Panc1 (cell line): Measurements from ENCODE around the gene SMURF1.

Source experiments
- POLR2AphosphoS5 ChIP-seq: IDR thresholded peaks from 2 replicates; pipeline ENCODE4 v1.6.1; 2012; ENCODE audit warnings: mild to moderate bottlenecking, low read depth, low read length, moderate library complexity
- TF ChIP-seq, protein P1 (sequence below): fragments of 450-650 bp; IDR thresholded peaks from 2 replicates; pipeline ENCODE4 v1.5.1; 2017; ENCODE audit warnings: mild to moderate bottlenecking
- TF ChIP-seq, protein P2 (sequence below), 2 experiments: IDR thresholded peaks; 2 replicates each; pipeline ENCODE4 v1.6.1; 2011 to 2012; ENCODE audit warnings: low read depth in 2 of 2, control low read depth in 1 of 2, low read length in 1 of 2, mild to moderate bottlenecking in 1 of 2, moderate library complexity in 1 of 2; ENCODE audit not compliant: insufficient read depth in 1 of 2

DNA sequence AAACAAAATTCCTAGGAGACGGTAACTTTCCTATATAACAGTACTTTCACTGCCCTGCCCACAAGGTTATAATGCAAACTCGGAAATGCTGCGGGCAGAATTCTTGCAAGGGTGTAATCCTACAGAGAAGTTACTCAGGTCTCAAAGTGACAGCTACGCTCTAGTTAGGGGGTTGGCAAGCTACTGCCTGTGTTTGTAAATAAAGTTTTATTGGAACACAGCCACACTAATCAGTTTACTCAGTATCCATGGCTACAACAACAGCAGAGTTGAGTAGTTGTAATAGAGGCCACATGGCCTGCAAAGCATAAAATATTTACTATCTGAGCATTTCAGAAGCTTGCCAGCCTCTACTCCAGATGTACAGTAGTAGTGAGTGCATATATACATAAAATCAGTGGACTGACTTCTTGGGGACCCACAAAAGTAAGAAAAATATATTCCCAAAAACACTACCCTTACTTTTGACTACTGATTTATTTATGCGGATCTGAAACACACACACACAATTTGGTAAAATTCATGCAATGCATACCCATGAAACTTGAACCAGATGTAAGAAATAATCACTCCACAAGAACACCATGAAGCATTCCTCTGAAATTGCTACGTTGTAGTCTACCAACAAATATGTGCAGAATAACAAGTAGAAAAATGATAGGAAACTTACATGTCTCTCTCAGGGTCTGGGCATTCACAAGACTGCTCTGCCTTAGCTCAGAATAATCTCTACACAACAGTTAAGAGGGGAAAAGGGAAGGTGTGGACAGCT is 53.0 kb downstream of the SMURF1 start:
- no peak for TF ChIP-seq POLR2AphosphoS5
- TF ChIP-seq, protein P1, sequence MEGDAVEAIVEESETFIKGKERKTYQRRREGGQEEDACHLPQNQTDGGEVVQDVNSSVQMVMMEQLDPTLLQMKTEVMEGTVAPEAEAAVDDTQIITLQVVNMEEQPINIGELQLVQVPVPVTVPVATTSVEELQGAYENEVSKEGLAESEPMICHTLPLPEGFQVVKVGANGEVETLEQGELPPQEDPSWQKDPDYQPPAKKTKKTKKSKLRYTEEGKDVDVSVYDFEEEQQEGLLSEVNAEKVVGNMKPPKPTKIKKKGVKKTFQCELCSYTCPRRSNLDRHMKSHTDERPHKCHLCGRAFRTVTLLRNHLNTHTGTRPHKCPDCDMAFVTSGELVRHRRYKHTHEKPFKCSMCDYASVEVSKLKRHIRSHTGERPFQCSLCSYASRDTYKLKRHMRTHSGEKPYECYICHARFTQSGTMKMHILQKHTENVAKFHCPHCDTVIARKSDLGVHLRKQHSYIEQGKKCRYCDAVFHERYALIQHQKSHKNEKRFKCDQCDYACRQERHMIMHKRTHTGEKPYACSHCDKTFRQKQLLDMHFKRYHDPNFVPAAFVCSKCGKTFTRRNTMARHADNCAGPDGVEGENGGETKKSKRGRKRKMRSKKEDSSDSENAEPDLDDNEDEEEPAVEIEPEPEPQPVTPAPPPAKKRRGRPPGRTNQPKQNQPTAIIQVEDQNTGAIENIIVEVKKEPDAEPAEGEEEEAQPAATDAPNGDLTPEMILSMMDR: no peak
- TF ChIP-seq, protein P2, sequence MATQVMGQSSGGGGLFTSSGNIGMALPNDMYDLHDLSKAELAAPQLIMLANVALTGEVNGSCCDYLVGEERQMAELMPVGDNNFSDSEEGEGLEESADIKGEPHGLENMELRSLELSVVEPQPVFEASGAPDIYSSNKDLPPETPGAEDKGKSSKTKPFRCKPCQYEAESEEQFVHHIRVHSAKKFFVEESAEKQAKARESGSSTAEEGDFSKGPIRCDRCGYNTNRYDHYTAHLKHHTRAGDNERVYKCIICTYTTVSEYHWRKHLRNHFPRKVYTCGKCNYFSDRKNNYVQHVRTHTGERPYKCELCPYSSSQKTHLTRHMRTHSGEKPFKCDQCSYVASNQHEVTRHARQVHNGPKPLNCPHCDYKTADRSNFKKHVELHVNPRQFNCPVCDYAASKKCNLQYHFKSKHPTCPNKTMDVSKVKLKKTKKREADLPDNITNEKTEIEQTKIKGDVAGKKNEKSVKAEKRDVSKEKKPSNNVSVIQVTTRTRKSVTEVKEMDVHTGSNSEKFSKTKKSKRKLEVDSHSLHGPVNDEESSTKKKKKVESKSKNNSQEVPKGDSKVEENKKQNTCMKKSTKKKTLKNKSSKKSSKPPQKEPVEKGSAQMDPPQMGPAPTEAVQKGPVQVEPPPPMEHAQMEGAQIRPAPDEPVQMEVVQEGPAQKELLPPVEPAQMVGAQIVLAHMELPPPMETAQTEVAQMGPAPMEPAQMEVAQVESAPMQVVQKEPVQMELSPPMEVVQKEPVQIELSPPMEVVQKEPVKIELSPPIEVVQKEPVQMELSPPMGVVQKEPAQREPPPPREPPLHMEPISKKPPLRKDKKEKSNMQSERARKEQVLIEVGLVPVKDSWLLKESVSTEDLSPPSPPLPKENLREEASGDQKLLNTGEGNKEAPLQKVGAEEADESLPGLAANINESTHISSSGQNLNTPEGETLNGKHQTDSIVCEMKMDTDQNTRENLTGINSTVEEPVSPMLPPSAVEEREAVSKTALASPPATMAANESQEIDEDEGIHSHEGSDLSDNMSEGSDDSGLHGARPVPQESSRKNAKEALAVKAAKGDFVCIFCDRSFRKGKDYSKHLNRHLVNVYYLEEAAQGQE (IDR thresholded peaks at IDR 0.05; ENCODE audit: insufficient read depth in 1 of 2, low read depth in 2 of 2, low read length in 1 of 2): no peak
